ENCODE results near the gene MAP3K2.

- TF ChIP-seq HDAC2 (IDR thresholded peaks at IDR 0.05; ENCODE audit: borderline replicate concordance in 1 of 2, low read depth in 2 of 2, low read length in 2 of 2) (no peak), USF2 (IDR thresholded peaks at IDR 0.05; ENCODE audit: low read length) (no peak), RNF2 (IDR thresholded peaks at IDR 0.05; ENCODE audit: borderline replicate concordance, low read depth, low read length, missing control alignments, poor library complexity, severe bottlenecking) (no peak), POLR2A (IDR thresholded peaks at IDR 0.05; ENCODE audit: control extremely low read depth in 1 of 2, low read depth in 2 of 2, low read length in 2 of 2) (no peak), TBP (IDR thresholded peaks at IDR 0.05; ENCODE audit: low read depth, low read length) (no peak)
Measured at GRCh38 chr2:127361929-127362885, 25.6 kb downstream of the MAP3K2 start.
